ENCODE results near the gene STIMATE. TPM values are rescaled to one million over a fixed set of nuclear protein-coding genes. Genes with fewer than 3 reads are reported as not detected.

The STIMATE gene
- total RNA-seq, 1 experiment from 2014 or later, result 4.2 TPM

GRCh38 chr3:52839892-52840545 is 57.3 kb downstream of the STIMATE start:
- no peak overlapping the region for H3K4me3 ChIP-seq
- no peaks in the 10 kb centered on the region for H3K27me3 ChIP-seq
- no peaks in the 10 kb centered on the region for H3K36me3 ChIP-seq
- no peak for DNase-seq
- H3K9me3 ChIP-seq, result no peaks in the 10 kb centered on the region

- no peak for DNase-seq
- H3K27me3 ChIP-seq, result no peaks in the 10 kb centered on the region
- no peaks in the 10 kb centered on the region for H3K9me3 ChIP-seq
- H3K4me3 ChIP-seq, result no peak overlapping the region
- no peaks in the 10 kb centered on the region for H3K36me3 ChIP-seq
Observed at GRCh38 chr3:52839268-52839575, 58.1 kb downstream of the STIMATE start.

DNA sequence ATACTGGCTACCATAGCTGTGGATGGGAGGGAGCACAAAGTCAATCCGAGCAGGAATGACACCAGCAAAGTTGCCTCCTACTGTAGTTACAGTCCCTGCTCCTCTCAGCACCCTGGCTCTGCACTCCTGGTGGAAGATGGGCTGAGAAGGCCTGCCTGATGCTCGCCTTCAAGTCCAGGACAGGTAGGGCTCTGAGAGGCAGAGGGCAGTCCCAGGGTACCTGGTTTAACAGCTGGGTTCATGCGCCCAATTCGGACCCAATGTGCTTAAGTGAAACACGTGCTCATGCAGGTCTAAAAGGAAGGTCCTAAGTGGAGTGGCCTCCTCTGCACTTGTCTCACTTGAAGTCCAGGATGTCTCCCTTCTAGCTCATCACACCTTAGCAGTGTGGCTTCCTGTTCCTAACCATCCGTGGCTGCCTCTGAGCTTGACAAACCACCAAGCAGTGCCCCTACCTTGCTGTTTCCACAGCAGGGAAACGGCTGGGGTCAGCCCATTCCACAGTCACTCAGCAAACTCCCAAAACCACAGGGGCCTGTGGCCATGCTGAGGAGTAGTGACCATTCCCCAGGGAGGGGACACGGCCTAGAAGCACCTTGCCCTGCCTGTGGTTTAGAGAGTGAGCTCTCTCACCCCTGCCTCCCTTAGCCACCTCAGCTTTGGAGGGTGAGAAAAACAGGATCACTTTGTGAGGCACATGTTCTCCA is 58.6 kb downstream of the STIMATE start:
- Histone ChIP-seq H3K4me3 (no peak overlapping the region), H3K36me3 (no peaks in the 10 kb centered on the region), H3K9me3 (no peaks in the 10 kb centered on the region), H3K27me3 (no peaks in the 10 kb centered on the region)
- DNase-seq, result no peak

- H3K36me3 ChIP-seq, result no peaks in the 10 kb centered on the region
- no peaks in the 10 kb centered on the region for H3K27me3 ChIP-seq
- H3K9me3 ChIP-seq, result no peaks in the 10 kb centered on the region
- DNase-seq, result no peak
- H3K4me3 ChIP-seq, result no peak overlapping the region
Observed at GRCh38 chr3:52836986-52837385, 60.4 kb downstream of the STIMATE start.

GRCh38 chr3:52836471-52836845 is 60.9 kb downstream of the STIMATE start:
- H3K9me3 ChIP-seq, result no peaks in the 10 kb centered on the region
- H3K36me3 ChIP-seq, result no peaks in the 10 kb centered on the region
- no peak for DNase-seq
- no peaks in the 10 kb centered on the region for H3K27me3 ChIP-seq
- no peak overlapping the region for H3K4me3 ChIP-seq

- no peaks in the 10 kb centered on the region for H3K9me3 ChIP-seq
- no peaks in the 10 kb centered on the region for H3K27me3 ChIP-seq
- H3K4me3 ChIP-seq, result no peak overlapping the region
- DNase-seq, result no peak
- H3K36me3 ChIP-seq, result no peaks in the 10 kb centered on the region
Observed at GRCh38 chr3:52835766-52836470, 61.4 kb downstream of the STIMATE start.

DNA sequence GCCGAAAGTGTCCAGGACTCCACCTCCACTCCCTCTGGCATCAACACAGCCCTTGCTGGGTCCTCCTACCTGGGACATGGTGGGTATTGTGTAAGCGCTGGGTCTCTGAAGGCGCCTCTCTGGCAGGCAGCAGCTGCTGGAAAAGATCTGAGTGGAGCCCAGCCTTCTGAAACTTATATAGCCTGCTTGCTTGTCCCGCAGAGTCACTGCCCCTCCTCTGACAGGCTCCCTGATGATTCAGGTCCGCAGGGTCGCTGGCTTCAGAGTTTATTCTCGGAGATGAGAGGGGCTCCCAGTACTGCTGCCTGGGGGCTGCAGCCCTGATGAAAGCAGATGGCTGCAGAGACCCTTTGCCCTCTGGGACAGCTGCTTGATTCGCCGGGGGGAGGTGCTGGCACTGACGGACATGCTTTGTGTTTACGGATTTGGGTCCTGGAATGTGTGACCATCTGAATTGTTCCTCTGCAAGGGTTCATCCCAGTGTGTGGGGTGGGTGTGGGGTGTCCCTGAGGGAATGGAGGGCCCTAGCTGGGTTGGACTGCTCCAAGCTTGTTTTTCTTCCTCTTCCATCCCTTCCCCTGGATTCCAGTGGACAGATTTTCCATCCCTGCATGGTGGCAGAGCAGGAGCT is 62.4 kb downstream of the STIMATE start, which contains the start of gene MUSTN1:
Gene MUSTN1 (minus strand): TSS at position 149 of the 631 bp plus-strand sequence. CDS start 71 bp downstream, at position 78.
- Histone ChIP-seq H3K9me3 (no peaks in the 10 kb centered on the region), H3K27me3 (no peaks in the 10 kb centered on the region), H3K4me3 (no peak within 1 kb of the TSS), H3K36me3 (no peaks in the 10 kb centered on the region)
- no peak for DNase-seq

DNA sequence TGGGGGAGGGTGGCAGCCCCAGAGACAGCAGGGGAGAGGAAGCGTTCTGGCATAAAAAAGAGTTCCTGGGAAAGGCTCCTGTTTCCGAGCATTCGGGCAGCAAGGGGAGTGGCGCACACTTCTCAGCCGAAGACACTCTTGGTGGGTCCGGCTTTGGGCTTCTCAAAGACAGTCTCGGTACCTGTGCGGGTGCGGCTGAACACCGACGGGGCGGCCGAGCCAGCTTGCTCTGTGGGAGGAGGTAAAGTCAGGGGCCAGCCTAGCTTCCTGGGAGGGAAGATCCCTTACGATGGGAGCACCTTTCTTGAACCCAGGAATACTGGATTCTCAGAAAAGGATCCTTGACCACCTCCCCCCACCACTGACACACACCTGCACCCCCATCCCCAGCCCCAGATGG is 64.1 kb downstream of the STIMATE start:
- Histone ChIP-seq H3K4me3 (no peak overlapping the region), H3K27me3 (no peaks in the 10 kb centered on the region), H3K36me3 (no peaks in the 10 kb centered on the region), H3K9me3 (no peaks in the 10 kb centered on the region)
- DNase-seq, result no peak

GRCh38 chr3:52831500-52832301 is 65.6 kb downstream of the STIMATE start:
- H3K4me3 ChIP-seq, result no peak overlapping the region
- no peaks in the 10 kb centered on the region for H3K27me3 ChIP-seq
- H3K9me3 ChIP-seq, result no peaks in the 10 kb centered on the region
- peak; percentile 47 for DNase-seq
- no peaks in the 10 kb centered on the region for H3K36me3 ChIP-seq

DNA sequence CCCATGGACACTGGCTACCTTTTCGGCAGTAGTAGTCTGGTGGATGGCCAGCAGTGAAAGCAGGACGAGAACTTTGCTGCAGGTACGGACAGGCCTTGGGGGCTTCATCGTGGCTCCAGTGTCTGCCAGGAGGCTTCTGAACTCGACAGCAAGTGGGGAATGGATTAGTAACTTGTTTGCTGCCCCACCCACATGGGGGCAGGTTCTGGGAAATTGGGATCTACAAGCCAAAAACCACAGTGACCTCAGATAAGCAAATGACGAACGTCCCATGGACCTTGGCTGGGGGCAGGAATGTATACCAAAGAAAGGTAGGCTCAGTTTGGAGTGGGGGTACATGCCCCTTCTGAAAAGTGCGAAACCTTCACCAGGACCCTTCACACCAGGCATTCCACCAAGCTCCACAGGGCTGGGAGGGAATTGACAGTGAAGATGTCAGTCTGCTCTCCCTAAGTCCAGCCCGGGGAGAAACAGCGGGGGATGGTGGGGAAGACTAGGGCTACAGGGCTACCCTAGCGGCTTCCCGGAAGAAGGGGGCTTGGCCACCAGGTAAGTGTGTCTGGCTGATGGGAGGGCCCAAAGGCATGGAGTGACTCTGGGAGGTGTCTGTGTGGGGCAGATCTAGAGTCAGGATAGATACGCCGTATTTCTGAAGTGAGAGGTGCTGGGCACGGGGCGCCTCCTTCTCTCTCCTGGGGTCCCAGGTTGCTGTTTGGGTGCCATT is 66.7 kb downstream of the STIMATE start, which contains the start of gene ITIH4:
Gene ITIH4 (minus strand): TSS at position 138 of the 724 bp plus-strand sequence. CDS start 30 bp downstream, at position 108.
- DNase-seq, result no peak
- no peaks in the 10 kb centered on the region for H3K27me3 ChIP-seq
- H3K36me3 ChIP-seq, result no peaks in the 10 kb centered on the region
- H3K4me3 ChIP-seq, result no peak within 1 kb of the TSS
- no peaks in the 10 kb centered on the region for H3K9me3 ChIP-seq

- H3K4me3 ChIP-seq, result no peak overlapping the region
- H3K9me3 ChIP-seq, result no peaks in the 10 kb centered on the region
- H3K36me3 ChIP-seq, result no peaks in the 10 kb centered on the region
- DNase-seq, result no peak
- no peaks in the 10 kb centered on the region for H3K27me3 ChIP-seq
Observed at GRCh38 chr3:52829906-52830463, 67.4 kb downstream of the STIMATE start.

DNA sequence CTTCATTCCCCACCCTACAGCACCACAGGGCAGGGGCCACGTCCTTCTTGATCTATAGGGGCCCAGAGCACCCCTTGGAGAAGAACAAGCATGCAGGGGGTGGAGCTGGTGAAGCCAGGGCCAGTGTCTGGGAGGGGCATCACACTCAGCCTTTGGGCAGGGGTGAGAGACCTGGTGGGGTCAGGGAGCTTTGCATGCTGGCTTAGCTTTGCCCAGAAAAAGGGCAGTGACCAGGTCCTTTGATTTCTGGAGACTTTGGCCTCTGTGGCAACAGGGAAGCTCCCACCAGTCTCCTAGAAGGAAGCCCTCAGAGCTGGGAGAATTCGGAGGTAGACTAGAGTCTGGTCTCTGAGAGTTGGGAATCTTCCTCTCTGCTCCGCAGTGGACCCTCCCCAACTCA is 67.9 kb downstream of the STIMATE start:
- H3K4me3 ChIP-seq, result no peak overlapping the region
- DNase-seq, result no peak
- no peaks in the 10 kb centered on the region for H3K27me3 ChIP-seq
- H3K36me3 ChIP-seq, result no peaks in the 10 kb centered on the region
- H3K9me3 ChIP-seq, result no peaks in the 10 kb centered on the region

GRCh38 chr3:52827866-52828376 is 69.4 kb downstream of the STIMATE start:
- Histone ChIP-seq H3K36me3 (no peaks in the 10 kb centered on the region), H3K27me3 (no peaks in the 10 kb centered on the region), H3K9me3 (no peaks in the 10 kb centered on the region), H3K4me3 (no peak overlapping the region)
- no peak for DNase-seq

GRCh38 chr3:52827441-52827840 is 69.9 kb downstream of the STIMATE start:
- no peaks in the 10 kb centered on the region for H3K27me3 ChIP-seq
- H3K9me3 ChIP-seq, result no peaks in the 10 kb centered on the region
- H3K4me3 ChIP-seq, result no peak overlapping the region
- H3K36me3 ChIP-seq, result no peaks in the 10 kb centered on the region
- DNase-seq, result no peak

- no peak for DNase-seq
- Histone ChIP-seq H3K4me3 (no peak overlapping the region), H3K36me3 (no peaks in the 10 kb centered on the region), H3K27me3 (no peaks in the 10 kb centered on the region), H3K9me3 (no peaks in the 10 kb centered on the region)
Observed at GRCh38 chr3:52824037-52824436, 73.3 kb downstream of the STIMATE start.
